Fibroblast of lung (primary cell): ENCODE results near the gene LCE5A. TPM values are rescaled to one million over a fixed set of nuclear protein-coding genes. Genes with fewer than 3 reads are reported as not detected.

ENCODE experiments used
- DNase-seq, 2 donors: peaks; one replicate each; pipeline versions ENCODE4 v3.0.0 to v3.0.0-alpha.2; 2010; ENCODE audit warnings: low read depth in 2 of 2
- H2AFZ ChIP-seq: 2 replicates; pipeline ENCODE4 v1.5.1; 2012; ENCODE audit warnings: low read length, control low read depth, inconsistent platforms
- H3K27ac ChIP-seq: 2 replicates; pipeline ENCODE4 v1.5.1; 2011; ENCODE audit warnings: low read length, control low read depth; ENCODE audit not compliant: insufficient read depth
- H3K27me3 ChIP-seq: 2 replicates; pipeline ENCODE4 v1.5.1; 2011; ENCODE audit warnings: mild to moderate bottlenecking, low read length; ENCODE audit not compliant: control insufficient read depth, insufficient read depth
- H3K36me3 ChIP-seq: 2 replicates; pipeline ENCODE4 v1.5.1; 2011; ENCODE audit warnings: low read length; ENCODE audit not compliant: control insufficient read depth, insufficient read depth
- H3K4me1 ChIP-seq: 2 replicates; pipeline ENCODE4 v1.5.1; 2011; ENCODE audit warnings: low read length; ENCODE audit not compliant: control insufficient read depth, insufficient read depth; ENCODE audit errors: extremely low read depth
- H3K4me2 ChIP-seq: 2 replicates; pipeline ENCODE4 v1.5.1; 2011; ENCODE audit warnings: low read length, control low read depth; ENCODE audit not compliant: insufficient read depth; ENCODE audit errors: extremely low read depth
- H3K4me3 ChIP-seq, 4 experiments: fragments of 200-600 bp in 1 of 4; sonication (generic) in 1 of 4; replicated peaks in 1 of 4; 2 replicates each; pipeline ENCODE4 v1.5.1; 2011 to 2016; ENCODE audit warnings: low read length in 4 of 4, low read depth in 3 of 4, mild to moderate bottlenecking in 3 of 4, control low read depth in 2 of 4, inconsistent platforms in 1 of 4, mixed read lengths in 1 of 4; ENCODE audit not compliant: insufficient read depth in 1 of 4; ENCODE audit errors: control extremely low read depth in 1 of 4
- H3K79me2 ChIP-seq: 2 replicates; pipeline ENCODE4 v1.5.1; 2012; ENCODE audit warnings: mild to moderate bottlenecking, low read length, inconsistent platforms; ENCODE audit not compliant: control insufficient read depth, insufficient read depth
- H3K9ac ChIP-seq: 2 replicates; pipeline ENCODE4 v1.5.1; 2011; ENCODE audit warnings: mild to moderate bottlenecking, low read length, control low read depth; ENCODE audit not compliant: insufficient read depth
- H3K9me3 ChIP-seq: 2 replicates; pipeline ENCODE4 v1.5.1; 2012; ENCODE audit warnings: low read depth, low read length; ENCODE audit not compliant: control insufficient read depth, insufficient read depth
- H4K20me1 ChIP-seq: 2 replicates; pipeline ENCODE4 v1.5.1; 2011; ENCODE audit warnings: low read length; ENCODE audit not compliant: control insufficient read depth, insufficient read depth; ENCODE audit errors: extremely low read depth
- CTCF ChIP-seq, 2 donors: IDR thresholded peaks in 1 of 2; conservative IDR thresholded peaks in 1 of 2; 1 replicate in 1 of 2; 2 replicates in 1 of 2; pipeline ENCODE4 v1.5.1; 2011 to 2012; ENCODE audit warnings: low read length in 2 of 2, control low read depth in 1 of 2, inconsistent platforms in 1 of 2, low read depth in 1 of 2, mild to moderate bottlenecking in 1 of 2
- EZH2 ChIP-seq: IDR thresholded peaks from 2 replicates; pipeline ENCODE4 v1.5.1; 2012; ENCODE audit warnings: low read length, control low read depth, mild to moderate bottlenecking; ENCODE audit errors: missing control alignments
- polyA plus RNA-seq, 2 donors: library from polyadenylated mRNA; depleted of rRNA in 1 of 2; stranded (reverse) in 1 of 2; unstranded in 1 of 2; fragments of >200 nt; gene quantifications; 2 replicates each; pipeline ENCODE4 v1.2.1, GENCODE V29; 2011 to 2012; ENCODE audit warnings: missing spikeins in 1 of 2
- total RNA-seq: library from RNA; depleted of rRNA; stranded (reverse); fragments of >200 nt; gene quantifications from 2 replicates; pipeline ENCODE4 v1.2.1, GENCODE V29; 2014

LCE5A gene
- total and polyA plus RNA-seq, 2 donors (not counting 1 experiment from before 2014, with no cell fraction given) = not detected

GRCh38 chr1:152515434-152515783, 4.8 kb downstream of the LCE5A start:
- peaks cover 3% of the 10 kb centered on the region for H3K27me3 ChIP-seq

GRCh38 chr1:152516082-152516481, 5.5 kb downstream of the LCE5A start:
- Histone ChIP-seq H3K27me3 (peaks cover 3% of the 10 kb centered on the region), H3K27ac (no peak overlapping the region), H3K9ac (no peak overlapping the region), H2AFZ (no peak overlapping the region), H3K79me2 (no peaks in the 10 kb centered on the region), H3K4me2 (no peak overlapping the region), H4K20me1 (no peaks in the 10 kb centered on the region), H3K4me1 (no peaks in the 10 kb centered on the region), H3K36me3 (no peaks in the 10 kb centered on the region), H3K9me3 (no peaks in the 10 kb centered on the region), H3K4me3 (no peak overlapping the region)
- TF ChIP-seq CTCF (conservative IDR thresholded peaks at IDR 0.05 in 1 of 2, IDR thresholded peaks at IDR 0.05 in 1 of 2; ENCODE audit: low read depth in 1 of 2, low read length in 2 of 2) = no peak
- TF ChIP-seq EZH2 = no peak
- no peak for DNase-seq

More at GRCh38 chr1:152515434-152515783, 4.8 kb downstream of the LCE5A start:
- Histone ChIP-seq H3K36me3 (no peaks in the 10 kb centered on the region), H4K20me1 (no peaks in the 10 kb centered on the region), H3K4me3 (peak overlapping the region in 1 of 4 experiments; percentile 39), H3K27ac (no peak overlapping the region), H3K4me1 (no peaks in the 10 kb centered on the region), H2AFZ (no peak overlapping the region), H3K4me2 (peak overlapping the region; percentile 64), H3K9me3 (no peaks in the 10 kb centered on the region), H3K79me2 (no peaks in the 10 kb centered on the region), H3K9ac (peak overlapping the region; percentile 6)
- TF ChIP-seq CTCF (conservative IDR thresholded peaks at IDR 0.05 in 1 of 2, IDR thresholded peaks at IDR 0.05 in 1 of 2; ENCODE audit: low read depth in 1 of 2, low read length in 2 of 2) (no peak), EZH2 (no peak)
- peak in 1 of 2 donors; percentile 41 for DNase-seq

GRCh38 chr1:152517237-152517811, 6.7 kb downstream of the LCE5A start:
- Histone ChIP-seq H3K79me2 (no peaks in the 10 kb centered on the region), H3K9me3 (no peaks in the 10 kb centered on the region), H2AFZ (no peak overlapping the region), H3K36me3 (no peaks in the 10 kb centered on the region), H3K27me3 (peaks cover 3% of the 10 kb centered on the region), H3K9ac (no peak overlapping the region), H3K4me3 (no peak overlapping the region), H3K4me2 (no peak overlapping the region), H3K27ac (no peak overlapping the region), H3K4me1 (no peaks in the 10 kb centered on the region), H4K20me1 (no peaks in the 10 kb centered on the region)
- TF ChIP-seq CTCF (conservative IDR thresholded peaks at IDR 0.05 in 1 of 2, IDR thresholded peaks at IDR 0.05 in 1 of 2; ENCODE audit: low read depth in 1 of 2, low read length in 2 of 2) (no peak), EZH2 (no peak)
- peak in 1 of 2 donors; percentile 5 for DNase-seq
